Activated CD8-positive, alpha-beta memory T cell treated with anti-CD3 and anti-CD28 coated beads for 48 hours (primary cell): Measurements from ENCODE around the gene FAM210A.

Experiments
- DNase-seq, 3 experiments: peaks; one replicate each; pipeline ENCODE4 v3.0.0-alpha.2; 2020; ENCODE audit warnings: low read depth in 2 of 3, low spot score in 2 of 3

Gene FAM210A

GRCh38 chr18:13622751-13623150 is 103.6 kb downstream of the FAM210A start:
- DNase-seq: no peak

- DNase-seq: no peak
Observed at GRCh38 chr18:13621886-13622619, 104.3 kb downstream of the FAM210A start.

GRCh38 chr18:13621446-13621849 is 104.9 kb downstream of the FAM210A start:
- DNase-seq: no peak

- no peak for DNase-seq
Observed at GRCh38 chr18:13620818-13621445, 105.4 kb downstream of the FAM210A start.

GRCh38 chr18:13620206-13620672 is 106.1 kb downstream of the FAM210A start:
- no peak for DNase-seq

GRCh38 chr18:13619505-13620205 is 106.7 kb downstream of the FAM210A start:
- DNase-seq: no peak

GRCh38 chr18:13618760-13619438 is 107.5 kb downstream of the FAM210A start:
- DNase-seq: no peak

GRCh38 chr18:13617826-13618515 is 108.4 kb downstream of the FAM210A start:
- DNase-seq: no peak

- no peak for DNase-seq
Observed at GRCh38 chr18:13616525-13617035, 109.8 kb downstream of the FAM210A start.

GRCh38 chr18:13616041-13616440 is 110.3 kb downstream of the FAM210A start:
- DNase-seq: no peak

- no peak for DNase-seq
Observed at GRCh38 chr18:13615432-13615861, 110.9 kb downstream of the FAM210A start.

- no peak for DNase-seq
Observed at GRCh38 chr18:13614641-13615288, 111.6 kb downstream of the FAM210A start.

GRCh38 chr18:13613591-13614501 is 112.5 kb downstream of the FAM210A start:
- no peak for DNase-seq
